GM19099 (cell line): Measurements from ENCODE around the gene BCAS3.

ENCODE experiments used
- POLR2A ChIP-seq: IDR thresholded peaks from 3 replicates; pipeline ENCODE4 v1.6.1; 2011; ENCODE audit warnings: low read depth; ENCODE audit not compliant: insufficient read length; ENCODE audit errors: extremely low read depth

The BCAS3 gene

GRCh38 chr17:61310590-61310989, 632.9 kb downstream of the BCAS3 start:
- TF ChIP-seq POLR2A, result no peak

- no peak for TF ChIP-seq POLR2A
Observed at GRCh38 chr17:61312406-61313295, 635.0 kb downstream of the BCAS3 start.

GRCh38 chr17:61313461-61314326, 636.0 kb downstream of the BCAS3 start:
- TF ChIP-seq POLR2A, result no peak

GRCh38 chr17:61314368-61315078, 636.9 kb downstream of the BCAS3 start:
- TF ChIP-seq POLR2A, result no peak

- no peak for TF ChIP-seq POLR2A
Observed at GRCh38 chr17:61316633-61317032, 639.0 kb downstream of the BCAS3 start.

- no peak for TF ChIP-seq POLR2A
Observed at GRCh38 chr17:61317779-61318178, 640.1 kb downstream of the BCAS3 start.

- no peak for TF ChIP-seq POLR2A
Observed at GRCh38 chr17:61318684-61319098, 641.0 kb downstream of the BCAS3 start.

- TF ChIP-seq POLR2A, result no peak
Observed at GRCh38 chr17:61321344-61321743, 643.7 kb downstream of the BCAS3 start.

- TF ChIP-seq POLR2A, result no peak
Observed at GRCh38 chr17:61322325-61323002, 644.8 kb downstream of the BCAS3 start.

- no peak for TF ChIP-seq POLR2A
Observed at GRCh38 chr17:61323003-61323908, 645.6 kb downstream of the BCAS3 start.

GRCh38 chr17:61323909-61324868, 646.5 kb downstream of the BCAS3 start:
- no peak for TF ChIP-seq POLR2A

- no peak for TF ChIP-seq POLR2A
Observed at GRCh38 chr17:61324950-61325349, 647.3 kb downstream of the BCAS3 start.
